Measurements from ENCODE around the gene HJURP. TPM values are rescaled to one million over a fixed set of nuclear protein-coding genes. Genes with fewer than 3 reads are reported as not detected.

Gene HJURP
- total and polyA plus RNA-seq, 2 donors (not counting 3 experiments of a cell fraction or from before 2014, with no cell fraction given): 34.4 to 60.9 TPM

GRCh38 chr2:233817995-233818638, 36.2 kb downstream of the HJURP start:
- Histone ChIP-seq H2AFZ (ENCODE audit: low read depth, low read length) (no peak overlapping the region), H4K20me1 (replicated peaks; ENCODE audit: control insufficient read depth, extremely low read depth, insufficient read depth, low read length) (no peaks in the 10 kb centered on the region), H3K27me3 (ENCODE audit: control insufficient read depth in 2 of 2, insufficient read depth in 2 of 2, low read length in 2 of 2) (no peaks in the 10 kb centered on the region), H3K27ac (ENCODE audit: insufficient read depth, low read depth, low read length) (no peak overlapping the region), H3K79me2 (ENCODE audit: control insufficient read depth, insufficient read depth, low read length) (no peaks in the 10 kb centered on the region), H3K4me2 (ENCODE audit: insufficient read depth, low read length) (no peak overlapping the region), H3K9ac (replicated peaks; ENCODE audit: extremely low read depth, insufficient read depth, low read length) (no peak overlapping the region), H3K9me3 (replicated peaks; ENCODE audit: control insufficient read depth, insufficient read depth, low read length) (no peaks in the 10 kb centered on the region), H3K36me3 (ENCODE audit: control insufficient read depth in 2 of 2, extremely low read depth in 1 of 2, insufficient read depth in 2 of 2, low read length in 2 of 2) (no peaks in the 10 kb centered on the region), H3K4me3 (replicated peaks in 1 of 3; ENCODE audit: insufficient read depth in 1 of 3, low read depth in 1 of 3, low read length in 3 of 3) (no peak overlapping the region), H3K4me1 (ENCODE audit: control insufficient read depth, extremely low read depth, insufficient read depth, low read length) (no peaks in the 10 kb centered on the region), H3K9me1 (replicated peaks; ENCODE audit: control insufficient read depth, extremely low read depth, insufficient read depth, low read length) (no peaks in the 10 kb centered on the region)
- intact Hi-C loops (cut with micrococcal nuclease): no loop called here
- CTCF ChIA-PET: no interaction called here
- TF ChIP-seq MYC (IDR thresholded peaks at IDR 0.05; ENCODE audit: low read depth, low read length) (no peak), JUN (IDR thresholded peaks at IDR 0.05; ENCODE audit: borderline replicate concordance, insufficient read depth, insufficient read length, low read depth) (no peak), FOS (IDR thresholded peaks at IDR 0.05; ENCODE audit: borderline replicate concordance, insufficient read depth, low read length) (no peak), GATA2 (IDR thresholded peaks at IDR 0.05; ENCODE audit: insufficient read depth, insufficient read length, low read depth, low read length) (no peak), POLR2AphosphoS5 (IDR thresholded peaks at IDR 0.05; ENCODE audit: insufficient read depth, low read depth, low read length) (no peak), EZH2 (IDR thresholded peaks at IDR 0.05; ENCODE audit: borderline replicate concordance, low read depth, low read length, severe bottlenecking) (no peak), POLR2A (IDR thresholded peaks at IDR 0.05; ENCODE audit: low read depth, low read length) (no peak)
- TF ChIP-seq, protein P1, sequence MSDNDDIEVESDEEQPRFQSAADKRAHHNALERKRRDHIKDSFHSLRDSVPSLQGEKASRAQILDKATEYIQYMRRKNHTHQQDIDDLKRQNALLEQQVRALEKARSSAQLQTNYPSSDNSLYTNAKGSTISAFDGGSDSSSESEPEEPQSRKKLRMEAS (IDR thresholded peaks at IDR 0.05; ENCODE audit: insufficient read depth, insufficient read length): no peak
- TF ChIP-seq, protein P2, sequence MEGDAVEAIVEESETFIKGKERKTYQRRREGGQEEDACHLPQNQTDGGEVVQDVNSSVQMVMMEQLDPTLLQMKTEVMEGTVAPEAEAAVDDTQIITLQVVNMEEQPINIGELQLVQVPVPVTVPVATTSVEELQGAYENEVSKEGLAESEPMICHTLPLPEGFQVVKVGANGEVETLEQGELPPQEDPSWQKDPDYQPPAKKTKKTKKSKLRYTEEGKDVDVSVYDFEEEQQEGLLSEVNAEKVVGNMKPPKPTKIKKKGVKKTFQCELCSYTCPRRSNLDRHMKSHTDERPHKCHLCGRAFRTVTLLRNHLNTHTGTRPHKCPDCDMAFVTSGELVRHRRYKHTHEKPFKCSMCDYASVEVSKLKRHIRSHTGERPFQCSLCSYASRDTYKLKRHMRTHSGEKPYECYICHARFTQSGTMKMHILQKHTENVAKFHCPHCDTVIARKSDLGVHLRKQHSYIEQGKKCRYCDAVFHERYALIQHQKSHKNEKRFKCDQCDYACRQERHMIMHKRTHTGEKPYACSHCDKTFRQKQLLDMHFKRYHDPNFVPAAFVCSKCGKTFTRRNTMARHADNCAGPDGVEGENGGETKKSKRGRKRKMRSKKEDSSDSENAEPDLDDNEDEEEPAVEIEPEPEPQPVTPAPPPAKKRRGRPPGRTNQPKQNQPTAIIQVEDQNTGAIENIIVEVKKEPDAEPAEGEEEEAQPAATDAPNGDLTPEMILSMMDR (IDR thresholded peaks at IDR 0.05; ENCODE audit: extremely low read depth in 1 of 2, insufficient read depth in 1 of 2, low read depth in 1 of 2, low read length in 2 of 2): no peak
- no TSS peak for BruUV-seq (replicated peaks)
- dilution Hi-C loops (cut with MboI; ENCODE audit: extremely low pct_ligation_motif_present, low sequenced_read_pairs): no loop called here
- POLR2A ChIA-PET: no interaction called here
- FAIRE-seq (no peak), DNase-seq (ENCODE audit: low read depth, low spot score) (no peak)
